GM12878 (cell line): ENCODE measurements around the gene ZDHHC21. TPM values are rescaled to one million over a fixed set of nuclear protein-coding genes. Genes with fewer than 3 reads are reported as not detected.

Experiments
- ATAC-seq: fragments of 200-7000 bp; cut with Tn5 transposase; 3 replicates; pipeline ENCODE4 v1.9.1; 2020; ENCODE audit warnings: mild to moderate bottlenecking, moderate library complexity
- BruUV-seq: library from RNA; stranded (reverse); fragments of 400-500 nt; replicated peaks from 2 replicates; lab custom pipeline; 2021; lab: Mats Ljungman, UMichigan
- CTCF ChIA-PET: fragments of 300-600 bp; sonication (Branson Sonifier 250); formaldehyde crosslinking; extraction: SDS; loops from one replicate; lab custom pipeline; 2021; ENCODE audit warnings: inconsistent platforms; lab: Yijun Ruan, JAX
- POLR2A ChIA-PET: fragments of 350-600 bp; formaldehyde crosslinking; extraction: SDS; loops from one replicate; lab custom pipeline; 2021; ENCODE audit warnings: inconsistent platforms; lab: Charles Lee
- RAD21 ChIA-PET: fragments of 300-600 bp; sonication (Branson Sonifier 250); formaldehyde crosslinking; loops from one replicate; lab custom pipeline; 2023; ENCODE audit warnings: antibody characterized with exemption; ENCODE audit not compliant: unreplicated experiment; lab: Charles Lee
- SMC1A ChIA-PET: fragments of 300-600 bp; sonication (Branson Sonifier 250); formaldehyde crosslinking; loops from one replicate; lab custom pipeline; 2023; ENCODE audit not compliant: unreplicated experiment, uncharacterized antibody; lab: Charles Lee
- DNase-seq: peaks from one replicate; pipeline ENCODE4 v3.0.0-alpha.2; 2011; ENCODE audit warnings: low read depth, low spot score
- FAIRE-seq: peaks from 3 replicates; lab custom pipeline; 2011; peaks lifted over from hg19 to GRCh38; lab: Jason Lieb, UNC
- H2AFZ ChIP-seq: 2 replicates; pipeline ENCODE4 v1.6.0; 2011; ENCODE audit warnings: low read depth, low read length, control low read depth; ENCODE audit not compliant: control insufficient read depth
- H3K27ac ChIP-seq: 2 replicates; pipeline ENCODE4 v1.5.1; 2011; ENCODE audit warnings: control low read depth; ENCODE audit not compliant: control insufficient read depth, insufficient read depth
- H3K27me3 ChIP-seq, 2 experiments: replicated peaks in 1 of 2; 2 replicates each; pipeline versions ENCODE4 v1.6.0 to v1.6.1; 2011; ENCODE audit warnings: low read length in 1 of 2; ENCODE audit not compliant: control insufficient read depth in 2 of 2, insufficient read depth in 2 of 2
- H3K36me3 ChIP-seq, 2 experiments: 2 replicates each; pipeline ENCODE4 v1.5.1; 2011; ENCODE audit warnings: low read length in 1 of 2; ENCODE audit not compliant: control insufficient read depth in 2 of 2, insufficient read depth in 2 of 2
- H3K4me1 ChIP-seq: 2 replicates; pipeline ENCODE4 v1.6.1; 2011; ENCODE audit warnings: mild to moderate bottlenecking, low read length, moderate library complexity, mixed read lengths; ENCODE audit not compliant: control insufficient read depth, insufficient read depth
- H3K4me2 ChIP-seq: 2 replicates; pipeline ENCODE4 v1.6.0; 2011; ENCODE audit warnings: control low read depth; ENCODE audit not compliant: control insufficient read depth, insufficient read depth
- H3K4me3 ChIP-seq: fragments of 200-600 bp; sonication (generic); 2 replicates; pipeline ENCODE4 v1.5.1; 2016
- H3K79me2 ChIP-seq: 2 replicates; pipeline ENCODE4 v1.6.0; 2011; ENCODE audit warnings: low read length; ENCODE audit not compliant: control insufficient read depth, insufficient read depth
- H3K9ac ChIP-seq: 2 replicates; pipeline ENCODE4 v1.8.0; 2011; ENCODE audit warnings: low read length, control low read depth, mixed read lengths; ENCODE audit not compliant: control insufficient read depth, insufficient read depth
- H3K9me3 ChIP-seq: replicated peaks from 3 replicates; pipeline ENCODE4 v1.5.1; 2011; ENCODE audit warnings: mild to moderate bottlenecking, low read length; ENCODE audit not compliant: control insufficient read depth, insufficient read depth
- H4K20me1 ChIP-seq: 2 replicates; pipeline ENCODE4 v1.6.0; 2011; ENCODE audit not compliant: control insufficient read depth, insufficient read depth
- SPI1 ChIP-seq: IDR thresholded peaks from 2 replicates; pipeline ENCODE4 v1.6.1; 2011; ENCODE audit warnings: low read depth, mild to moderate bottlenecking, low read length, moderate library complexity, borderline replicate concordance; ENCODE audit not compliant: insufficient read depth
- SREBF2 ChIP-seq: IDR thresholded peaks from 2 replicates; pipeline ENCODE4 v1.6.1; 2012; ENCODE audit warnings: mild to moderate bottlenecking, low read length
- WGBS: methylation state at CpG from one replicate; pipeline ENCODE4 v1.1.6; 2016; ENCODE audit warnings: low lambda C conversion rate; ENCODE audit not compliant: insufficient replicate concordance, insufficient coverage; ENCODE audit errors: missing lambda C conversion rate; 5-methylcytosine and 5-hydroxymethylcytosine counted together
- in situ Hi-C: fragments of 300-500 bp; cut with MboI; formaldehyde crosslinking; loops from 9 replicates; pipeline ENCODE4 v1.14.3; 2018; ENCODE audit warnings: mixed read lengths
- intact Hi-C: fragments of 100-400 bp; cut with micrococcal nuclease; formaldehyde crosslinking; loops from one replicate; pipeline ENCODE4 v1.14.2; 2022; ENCODE audit not compliant: unreplicated experiment
- polyA plus RNA-seq, 11 experiments: library from polyadenylated mRNA; depleted of rRNA in 4 of 11; unstranded in 6 of 11; stranded (reverse) in 5 of 11; fragments of >200 nt; fragmentation: Nextera tagmentation in 4 of 11; fragmentation: Illumina TruSeq in 1 of 11; extraction: Ambion mirVana in 4 of 11; extraction: Trizol in 1 of 11; gene quantifications; 1 replicate in 1 of 11; 2 replicates in 10 of 11; pipeline versions ENCODE4 v1.2.1 to v1.2.3, GENCODE V29; 2011 to 2016; ENCODE audit warnings: inconsistent platforms in 2 of 11, missing spikeins in 2 of 11, low read depth in 1 of 11
- total RNA-seq, 4 experiments: library from RNA; depleted of rRNA in 3 of 4; stranded (reverse); fragments of >200 nt in 3 of 4; fragmentation: Illumina TruSeq in 1 of 4; extraction: Trizol in 1 of 4; gene quantifications; 2 replicates each; pipeline versions ENCODE4 v1.2.1 to v1.2.3, GENCODE V29; 2013 to 2021
- TF ChIP-seq, protein P1 (sequence below): fragments of 450-650 bp; conservative IDR thresholded peaks from 2 replicates; pipeline ENCODE4 v1.6.1; 2017; ENCODE audit warnings: mild to moderate bottlenecking, moderate library complexity

The ZDHHC21 gene
- total and polyA plus RNA-seq, 10 of the 15 experiments (the other 5 are each of a cell fraction or from before 2014, with no cell fraction given): 2.6 to 14.6 (median 9.1) TPM

DNA sequence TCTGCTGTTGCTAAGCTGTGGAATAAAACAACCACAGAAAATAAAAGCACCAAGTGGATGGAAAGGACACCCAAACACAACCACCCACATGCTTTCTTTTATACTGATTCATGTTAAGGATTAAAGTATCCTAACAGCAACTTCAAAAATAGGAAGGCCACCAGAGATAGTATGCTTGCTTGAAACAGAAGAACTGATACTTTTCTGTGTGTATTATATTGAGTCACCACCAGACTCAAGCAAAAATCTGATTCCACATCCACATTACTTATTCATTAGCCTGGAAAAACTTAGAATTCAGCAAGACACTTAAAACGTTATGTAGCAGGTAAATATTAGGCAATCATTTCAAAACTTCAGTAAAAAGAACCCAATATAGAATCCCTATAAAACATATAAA, 52.3 kb downstream of the ZDHHC21 start:
- FAIRE-seq (no peak), DNase-seq (no peak), ATAC-seq (peak; percentile 27; the same call in 1 of the 3 replicates)
- no peak overlapping the region for H3K4me2 ChIP-seq
- H3K27ac ChIP-seq: no peak overlapping the region
- SMC1A ChIA-PET: no interaction called here
- H3K4me3 ChIP-seq: no peak overlapping the region
- H3K27me3 ChIP-seq: no peaks in the 10 kb centered on the region
- CTCF ChIA-PET: interaction anchor here (1.1 to 1.6 kb wide), 2 partner anchors 10 to 21 kb away, joined by 3 read pairs; no protein-coding TSS in a partner anchor
- in situ Hi-C loops (no loop called here), intact Hi-C loops (no loop called here)
- POLR2A ChIA-PET: no interaction called here
- TSS peak; percentile 30 for BruUV-seq
- no peaks in the 10 kb centered on the region for H4K20me1 ChIP-seq
- H3K4me1 ChIP-seq: no peaks in the 10 kb centered on the region
- WGBS: 4% methylated on average over 1 of the region's 1 CpG
- H2AFZ ChIP-seq: no peak overlapping the region
- TF ChIP-seq SPI1: 0 out of 2 replicates have a peak, but pooled peaks have one; percentile 3
- TF ChIP-seq, protein P1, sequence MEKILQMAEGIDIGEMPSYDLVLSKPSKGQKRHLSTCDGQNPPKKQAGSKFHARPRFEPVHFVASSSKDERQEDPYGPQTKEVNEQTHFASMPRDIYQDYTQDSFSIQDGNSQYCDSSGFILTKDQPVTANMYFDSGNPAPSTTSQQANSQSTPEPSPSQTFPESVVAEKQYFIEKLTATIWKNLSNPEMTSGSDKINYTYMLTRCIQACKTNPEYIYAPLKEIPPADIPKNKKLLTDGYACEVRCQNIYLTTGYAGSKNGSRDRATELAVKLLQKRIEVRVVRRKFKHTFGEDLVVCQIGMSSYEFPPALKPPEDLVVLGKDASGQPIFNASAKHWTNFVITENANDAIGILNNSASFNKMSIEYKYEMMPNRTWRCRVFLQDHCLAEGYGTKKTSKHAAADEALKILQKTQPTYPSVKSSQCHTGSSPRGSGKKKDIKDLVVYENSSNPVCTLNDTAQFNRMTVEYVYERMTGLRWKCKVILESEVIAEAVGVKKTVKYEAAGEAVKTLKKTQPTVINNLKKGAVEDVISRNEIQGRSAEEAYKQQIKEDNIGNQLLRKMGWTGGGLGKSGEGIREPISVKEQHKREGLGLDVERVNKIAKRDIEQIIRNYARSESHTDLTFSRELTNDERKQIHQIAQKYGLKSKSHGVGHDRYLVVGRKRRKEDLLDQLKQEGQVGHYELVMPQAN: no peak
- no peak overlapping the region for H3K9ac ChIP-seq
- H3K79me2 ChIP-seq: no peaks in the 10 kb centered on the region
- no peaks in the 10 kb centered on the region for H3K9me3 ChIP-seq
- RAD21 ChIA-PET: no interaction called here
- no peaks in the 10 kb centered on the region for H3K36me3 ChIP-seq

DNA sequence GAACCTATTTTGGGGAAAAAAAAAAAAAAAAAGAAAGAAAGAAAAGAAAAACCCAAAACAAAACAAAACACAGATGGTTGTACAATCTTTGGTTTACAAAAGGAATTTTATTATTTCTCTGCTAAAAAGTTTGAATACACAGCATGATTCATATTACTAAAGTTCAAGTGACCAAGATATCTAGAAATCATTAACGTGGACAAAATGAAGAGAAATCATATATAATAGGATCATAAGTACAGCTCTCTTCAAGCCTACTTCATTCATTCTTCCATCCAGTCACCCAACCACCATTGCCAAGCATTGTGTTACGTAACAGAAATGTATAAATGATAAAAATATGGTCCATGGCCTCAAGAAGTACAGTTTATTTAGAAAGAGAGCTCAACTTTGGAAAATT, 52.9 kb downstream of the ZDHHC21 start:
- Histone ChIP-seq H3K9me3 (0 out of 3 replicates have a peak, but pooled peaks cover 1% of the 10 kb centered on the region), H3K36me3 (no peaks in the 10 kb centered on the region; a peak in 1 of 4 replicates), H3K4me2 (no peak overlapping the region)
- RAD21 ChIA-PET: no interaction called here
- FAIRE-seq: no peak
- no peak for TF ChIP-seq SREBF2
- TF ChIP-seq, all 136 proteins: peak for 0
- Histone ChIP-seq H3K79me2 (no peaks in the 10 kb centered on the region; the same call in 1 of the 2 replicates), H3K27me3 (no peaks in the 10 kb centered on the region), H3K9ac (no peak overlapping the region), H4K20me1 (no peaks in the 10 kb centered on the region), H3K4me1 (no peaks in the 10 kb centered on the region), H3K27ac (no peak overlapping the region), H2AFZ (no peak overlapping the region), H3K4me3 (no peak overlapping the region)
- ATAC-seq: no peak
- CTCF ChIA-PET: interaction anchor here (1.1 to 1.6 kb wide), 2 partner anchors 11 to 21 kb away, joined by 3 read pairs; no protein-coding TSS in a partner anchor
- DNase-seq: no peak
- SMC1A ChIA-PET: interaction anchor here (1.8 kb wide), 1 partner anchor 23 kb away, joined by 6 read pairs; no protein-coding TSS in a partner anchor
- in situ Hi-C loops: no loop called here
- 97% methylated on average over 2 of the region's 2 CpGs for WGBS
- intact Hi-C loops: no loop called here
- BruUV-seq: no TSS peak
- POLR2A ChIA-PET: no interaction called here
